A673 (cell line): ENCODE results near the gene E2F1.

Experiments used
- EZH2 ChIP-seq: fragments of 200-600 bp; sonication (generic); IDR thresholded peaks from 2 replicates; pipeline ENCODE4 v1.6.1; 2017; ENCODE audit warnings: borderline replicate concordance, low read depth, mild to moderate bottlenecking, mixed read lengths, antibody characterized with exemption, low read length; ENCODE audit not compliant: poor library complexity, severe bottlenecking
- TF ChIP-seq, protein P1 (sequence below): fragments of 300-800, 200-600 bp; sonication (generic); conservative IDR thresholded peaks from 2 replicates; pipeline ENCODE4 v1.5.1; 2017; ENCODE audit warnings: low read depth, mild to moderate bottlenecking, antibody characterized with exemption, low read length, moderate library complexity, mixed read lengths

DNA sequence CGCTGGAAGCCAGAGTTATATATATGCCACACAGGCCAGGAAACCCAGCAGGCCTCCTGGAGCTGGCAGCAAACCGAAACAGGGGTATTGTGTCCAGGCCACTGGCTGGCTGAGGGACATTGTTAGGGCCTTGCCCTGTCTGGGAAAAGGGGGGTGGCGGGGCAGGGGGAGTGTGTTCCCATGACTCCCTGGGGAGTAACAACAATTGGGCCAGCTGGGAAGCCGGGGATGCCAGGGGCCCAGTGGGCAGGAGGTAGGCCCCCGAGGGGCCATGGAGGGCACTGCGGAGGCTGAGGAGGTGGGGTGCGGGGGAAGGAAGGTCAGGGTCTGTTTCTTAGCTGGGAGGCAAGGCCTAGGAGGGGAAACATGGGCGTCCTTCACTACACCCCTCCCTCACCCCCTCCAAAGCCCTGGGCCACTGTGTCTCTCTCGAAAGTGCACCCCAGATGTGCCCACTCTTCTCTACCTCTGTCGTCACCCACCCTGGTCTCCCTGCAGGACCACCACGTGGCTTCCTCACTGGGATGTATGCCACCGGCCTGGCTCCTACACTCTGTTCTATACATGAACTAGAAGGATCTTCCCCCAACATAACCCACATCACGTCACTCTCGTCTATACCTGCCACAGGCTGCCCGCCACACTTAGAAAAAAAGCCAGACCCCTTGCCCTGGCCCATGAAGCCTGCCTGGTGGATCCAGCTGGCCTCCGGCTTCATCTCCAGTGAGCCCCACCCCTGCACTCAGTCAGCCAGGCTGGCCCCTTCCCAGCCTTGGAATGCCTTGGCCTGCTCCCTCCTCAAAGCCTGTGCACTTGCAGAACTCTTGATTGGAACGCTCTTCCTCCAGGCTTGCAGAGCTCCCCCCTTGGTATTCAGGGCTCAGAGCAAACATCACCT is 7.8 kb upstream of the E2F1 start:
- TF ChIP-seq, protein P1, sequence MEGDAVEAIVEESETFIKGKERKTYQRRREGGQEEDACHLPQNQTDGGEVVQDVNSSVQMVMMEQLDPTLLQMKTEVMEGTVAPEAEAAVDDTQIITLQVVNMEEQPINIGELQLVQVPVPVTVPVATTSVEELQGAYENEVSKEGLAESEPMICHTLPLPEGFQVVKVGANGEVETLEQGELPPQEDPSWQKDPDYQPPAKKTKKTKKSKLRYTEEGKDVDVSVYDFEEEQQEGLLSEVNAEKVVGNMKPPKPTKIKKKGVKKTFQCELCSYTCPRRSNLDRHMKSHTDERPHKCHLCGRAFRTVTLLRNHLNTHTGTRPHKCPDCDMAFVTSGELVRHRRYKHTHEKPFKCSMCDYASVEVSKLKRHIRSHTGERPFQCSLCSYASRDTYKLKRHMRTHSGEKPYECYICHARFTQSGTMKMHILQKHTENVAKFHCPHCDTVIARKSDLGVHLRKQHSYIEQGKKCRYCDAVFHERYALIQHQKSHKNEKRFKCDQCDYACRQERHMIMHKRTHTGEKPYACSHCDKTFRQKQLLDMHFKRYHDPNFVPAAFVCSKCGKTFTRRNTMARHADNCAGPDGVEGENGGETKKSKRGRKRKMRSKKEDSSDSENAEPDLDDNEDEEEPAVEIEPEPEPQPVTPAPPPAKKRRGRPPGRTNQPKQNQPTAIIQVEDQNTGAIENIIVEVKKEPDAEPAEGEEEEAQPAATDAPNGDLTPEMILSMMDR, result no peak
- TF ChIP-seq EZH2, result no peak
